ENCODE results near the gene ARHGEF17. TPM values are rescaled to one million over a fixed set of nuclear protein-coding genes. Genes with fewer than 3 reads are reported as not detected.

Gene ARHGEF17
- total RNA-seq, 6 experiments from 2014 or later: 4.6 to 7.3 (median 5.4) TPM

DNA sequence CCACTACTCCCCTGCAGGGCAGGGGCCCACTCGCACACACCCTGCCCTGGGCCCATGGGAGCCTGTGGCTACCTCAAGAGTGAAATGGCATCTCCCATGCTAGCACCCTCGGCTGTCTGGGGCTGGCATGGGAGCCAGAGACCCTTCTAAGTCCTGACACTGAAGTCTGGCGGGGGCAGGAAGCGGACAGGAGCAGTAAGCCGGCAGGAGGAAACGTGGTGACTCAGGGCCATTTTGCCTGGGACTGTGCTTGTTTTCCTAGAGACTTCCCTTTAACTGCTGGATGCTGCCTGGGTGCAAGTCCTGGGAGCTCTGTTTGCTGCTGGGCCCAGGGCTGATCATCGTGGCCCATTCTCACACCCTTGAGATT is 84.9 kb downstream of the ARHGEF17 start:
- Histone ChIP-seq H3K36me3 (no peaks in the 10 kb centered on the region), H3K27ac (no peak overlapping the region), H3K9me3 (no peaks in the 10 kb centered on the region), H3K4me1 (peaks cover 0 to 2% (median 0%) of the 10 kb centered on the region in 4 donors), H3K27me3 (no peaks in the 10 kb centered on the region), H3K4me3 (no peak overlapping the region)
- peak in 1 of 4 donors; percentile 13 for ATAC-seq
- WGBS (ENCODE audit: insufficient coverage, low coverage, low lambda C conversion rate, missing lambda C conversion rate): no CpG with 5 or more reads among the region's 7 CpGs
- TF ChIP-seq, protein P1, sequence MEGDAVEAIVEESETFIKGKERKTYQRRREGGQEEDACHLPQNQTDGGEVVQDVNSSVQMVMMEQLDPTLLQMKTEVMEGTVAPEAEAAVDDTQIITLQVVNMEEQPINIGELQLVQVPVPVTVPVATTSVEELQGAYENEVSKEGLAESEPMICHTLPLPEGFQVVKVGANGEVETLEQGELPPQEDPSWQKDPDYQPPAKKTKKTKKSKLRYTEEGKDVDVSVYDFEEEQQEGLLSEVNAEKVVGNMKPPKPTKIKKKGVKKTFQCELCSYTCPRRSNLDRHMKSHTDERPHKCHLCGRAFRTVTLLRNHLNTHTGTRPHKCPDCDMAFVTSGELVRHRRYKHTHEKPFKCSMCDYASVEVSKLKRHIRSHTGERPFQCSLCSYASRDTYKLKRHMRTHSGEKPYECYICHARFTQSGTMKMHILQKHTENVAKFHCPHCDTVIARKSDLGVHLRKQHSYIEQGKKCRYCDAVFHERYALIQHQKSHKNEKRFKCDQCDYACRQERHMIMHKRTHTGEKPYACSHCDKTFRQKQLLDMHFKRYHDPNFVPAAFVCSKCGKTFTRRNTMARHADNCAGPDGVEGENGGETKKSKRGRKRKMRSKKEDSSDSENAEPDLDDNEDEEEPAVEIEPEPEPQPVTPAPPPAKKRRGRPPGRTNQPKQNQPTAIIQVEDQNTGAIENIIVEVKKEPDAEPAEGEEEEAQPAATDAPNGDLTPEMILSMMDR (IDR thresholded peaks at IDR 0.05): no peak
- no peak for TF ChIP-seq POLR2A (IDR thresholded peaks at IDR 0.05)
- no peak for DNase-seq
- intact Hi-C loops (cut with DNase I): loop anchor here in 1 of 2 donors (5.0 kb wide), 2 partner anchors 36 to 96 kb away; no protein-coding TSS in a partner anchor

DNA sequence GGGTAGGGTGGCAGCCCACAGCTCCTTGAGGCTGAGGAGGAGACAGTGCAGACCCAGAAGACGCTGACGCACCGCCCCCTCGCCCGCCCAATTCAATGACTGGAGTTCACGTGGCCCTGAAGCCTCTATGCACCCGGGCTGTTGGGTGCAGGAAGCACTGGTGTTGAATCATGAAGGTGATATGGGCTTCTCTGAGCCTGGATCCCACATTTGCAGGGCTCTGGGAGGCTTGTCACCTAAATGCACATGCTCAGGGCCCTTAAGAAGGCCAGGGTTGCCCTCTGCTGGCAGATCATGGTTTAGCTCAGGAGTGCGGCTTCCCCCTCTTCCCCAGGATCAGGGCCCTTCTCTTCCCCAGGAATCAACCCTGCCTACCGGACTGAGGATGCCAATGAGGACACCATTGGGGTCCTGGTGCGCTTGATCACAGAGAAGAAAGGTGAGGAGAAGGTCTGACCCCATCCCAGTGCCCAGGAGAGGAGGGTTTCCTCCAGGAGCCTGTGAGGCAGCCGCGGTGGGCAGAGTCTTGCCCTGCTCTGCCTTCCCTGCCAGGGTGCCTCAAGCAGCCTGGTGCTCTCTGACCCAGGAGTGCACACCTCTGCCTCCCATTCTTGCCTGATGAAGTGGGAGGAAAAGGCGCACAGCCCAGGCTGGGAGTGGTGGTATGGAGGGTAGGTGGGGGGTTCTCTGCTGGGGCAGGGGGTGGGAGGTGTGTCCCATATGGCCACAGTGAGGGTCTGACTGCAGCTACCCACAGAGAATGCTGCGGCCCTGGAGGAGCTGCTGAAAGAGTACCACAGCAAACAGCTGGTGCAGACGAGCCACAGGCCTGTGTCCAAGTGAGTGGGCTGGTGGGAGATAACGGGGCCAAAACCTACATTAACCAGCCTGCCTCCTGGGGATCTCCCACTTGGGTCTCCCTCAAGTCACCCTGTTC is 85.7 kb downstream of the ARHGEF17 start:
- 60% methylated on average over 1 of the region's 16 CpGs for WGBS (ENCODE audit: insufficient coverage, low coverage, low lambda C conversion rate, missing lambda C conversion rate)
- Histone ChIP-seq H3K4me3 (no peak overlapping the region), H3K27me3 (no peaks in the 10 kb centered on the region), H3K36me3 (no peaks in the 10 kb centered on the region), H3K4me1 (no peaks in the 10 kb centered on the region), H3K27ac (no peak overlapping the region), H3K9me3 (no peaks in the 10 kb centered on the region)
- DNase-seq (peak; percentile 68 to 77 (median 76)), ATAC-seq (peak; percentile 80 to 87 (median 84))
- TF ChIP-seq POLR2A (IDR thresholded peaks at IDR 0.05): no peak
- TF ChIP-seq, protein P1 (IDR thresholded peaks at IDR 0.05): peak; percentile 73 to 82 (median 80)
- intact Hi-C loops (cut with DNase I): loop anchor here in 1 of 2 donors (5.0 kb wide), 2 partner anchors 36 to 96 kb away; no protein-coding TSS in a partner anchor

GRCh38 chr11:73394416-73395296 is 86.6 kb downstream of the ARHGEF17 start:
- H3K27me3 ChIP-seq: no peaks in the 10 kb centered on the region
- no peak overlapping the region for H3K4me3 ChIP-seq
- no CpG with 5 or more reads among the region's 34 CpGs for WGBS (ENCODE audit: insufficient coverage, low coverage, low lambda C conversion rate, missing lambda C conversion rate)
- H3K27ac ChIP-seq: no peak overlapping the region
- TF ChIP-seq, protein P1 (IDR thresholded peaks at IDR 0.05): no peak
- no peak for TF ChIP-seq POLR2A (IDR thresholded peaks at IDR 0.05)
- no peaks in the 10 kb centered on the region for H3K9me3 ChIP-seq
- no peak for ATAC-seq
- H3K36me3 ChIP-seq: no peaks in the 10 kb centered on the region
- H3K4me1 ChIP-seq: no peaks in the 10 kb centered on the region
- DNase-seq: peak in 1 of 3 donors; percentile 49
- intact Hi-C loops (cut with DNase I): loop anchor here in 1 of 2 donors (5.0 kb wide), 2 partner anchors 37 to 97 kb away; no protein-coding TSS in a partner anchor

Data from right lobe of liver (tissue), 6 donors.